Fibroblast of mammary gland (primary cell): ENCODE measurements around the gene GRP.

Experiments
- DNase-seq: peaks from one replicate; pipeline ENCODE4 v3.0.0-alpha.2; 2010; ENCODE audit warnings: low read depth
- H3K4me3 ChIP-seq: 2 replicates; pipeline ENCODE4 v1.5.1; 2011; ENCODE audit warnings: low read depth, mild to moderate bottlenecking, low read length, moderate library complexity; ENCODE audit not compliant: control insufficient read depth
- TF ChIP-seq, protein P1 (sequence below): conservative IDR thresholded peaks from 2 replicates; pipeline ENCODE4 v1.5.1; 2011; ENCODE audit warnings: low read depth, low read length, inconsistent platforms; ENCODE audit not compliant: control insufficient read depth, insufficient read depth

The GRP gene

DNA sequence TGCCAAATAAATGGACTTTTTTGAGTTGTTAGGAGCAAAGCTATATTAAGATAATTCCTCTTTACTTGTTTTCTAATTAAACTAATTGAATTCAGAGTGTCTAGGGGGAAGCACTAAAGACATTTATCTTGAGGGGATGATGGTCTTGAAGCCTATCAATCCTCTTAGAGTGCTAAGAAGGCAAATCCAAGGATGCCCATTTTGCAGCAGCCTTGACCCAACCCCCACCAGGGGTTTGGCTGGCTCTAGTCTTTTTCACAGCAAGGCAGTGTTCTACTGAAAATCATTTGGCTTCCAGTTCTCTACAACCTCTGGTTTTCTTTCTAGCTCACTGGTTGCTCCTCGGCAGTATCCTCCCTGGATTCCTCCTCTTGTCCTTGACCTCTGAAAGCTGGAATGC, 59.8 kb downstream of the GRP start:
- no peak overlapping the region for H3K4me3 ChIP-seq
- DNase-seq = no peak
- TF ChIP-seq, protein P1, sequence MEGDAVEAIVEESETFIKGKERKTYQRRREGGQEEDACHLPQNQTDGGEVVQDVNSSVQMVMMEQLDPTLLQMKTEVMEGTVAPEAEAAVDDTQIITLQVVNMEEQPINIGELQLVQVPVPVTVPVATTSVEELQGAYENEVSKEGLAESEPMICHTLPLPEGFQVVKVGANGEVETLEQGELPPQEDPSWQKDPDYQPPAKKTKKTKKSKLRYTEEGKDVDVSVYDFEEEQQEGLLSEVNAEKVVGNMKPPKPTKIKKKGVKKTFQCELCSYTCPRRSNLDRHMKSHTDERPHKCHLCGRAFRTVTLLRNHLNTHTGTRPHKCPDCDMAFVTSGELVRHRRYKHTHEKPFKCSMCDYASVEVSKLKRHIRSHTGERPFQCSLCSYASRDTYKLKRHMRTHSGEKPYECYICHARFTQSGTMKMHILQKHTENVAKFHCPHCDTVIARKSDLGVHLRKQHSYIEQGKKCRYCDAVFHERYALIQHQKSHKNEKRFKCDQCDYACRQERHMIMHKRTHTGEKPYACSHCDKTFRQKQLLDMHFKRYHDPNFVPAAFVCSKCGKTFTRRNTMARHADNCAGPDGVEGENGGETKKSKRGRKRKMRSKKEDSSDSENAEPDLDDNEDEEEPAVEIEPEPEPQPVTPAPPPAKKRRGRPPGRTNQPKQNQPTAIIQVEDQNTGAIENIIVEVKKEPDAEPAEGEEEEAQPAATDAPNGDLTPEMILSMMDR = no peak
